ENCODE data around the gene STIM2. TPM values are rescaled to one million over a fixed set of nuclear protein-coding genes. Genes with fewer than 3 reads are reported as not detected.

The STIM2 gene
- total RNA-seq, 2 experiments from 2014 or later = 54.6 to 66.3 TPM

DNA sequence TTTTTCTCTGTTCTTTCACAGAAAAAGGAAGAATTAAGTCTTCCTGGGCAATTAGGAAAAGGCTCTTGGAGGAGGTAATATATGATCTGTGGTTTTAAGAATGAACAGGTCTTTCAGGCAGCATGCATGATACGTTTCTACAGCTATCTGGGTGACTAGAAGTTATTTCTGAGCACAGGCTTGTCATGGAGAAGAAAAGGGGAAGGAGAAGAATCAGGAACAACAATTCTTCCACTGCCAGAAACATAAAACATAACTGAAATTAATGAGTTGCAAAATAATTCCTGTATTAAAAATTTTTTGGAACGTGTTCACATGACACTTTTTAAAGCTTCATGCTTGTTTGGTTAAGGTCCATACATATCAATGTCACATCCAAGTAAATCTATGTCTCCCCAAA lies 17.7 kb upstream of the STIM2 start:
- no peak for DNase-seq
- no peaks in the 10 kb centered on the region for H3K4me1 Mint-ChIP-seq
- H3K4me3 Mint-ChIP-seq = no peak overlapping the region
- CTCF ChIA-PET = no interaction called here
- ATAC-seq = no peak
- H3K36me3 Mint-ChIP-seq = peaks cover 2% of the 10 kb centered on the region
- H3K9me3 Mint-ChIP-seq (ENCODE audit: low read depth) = no peaks in the 10 kb centered on the region
- H3K27ac Mint-ChIP-seq = no peak overlapping the region
- H3K27me3 Mint-ChIP-seq = no peaks in the 10 kb centered on the region

DNA sequence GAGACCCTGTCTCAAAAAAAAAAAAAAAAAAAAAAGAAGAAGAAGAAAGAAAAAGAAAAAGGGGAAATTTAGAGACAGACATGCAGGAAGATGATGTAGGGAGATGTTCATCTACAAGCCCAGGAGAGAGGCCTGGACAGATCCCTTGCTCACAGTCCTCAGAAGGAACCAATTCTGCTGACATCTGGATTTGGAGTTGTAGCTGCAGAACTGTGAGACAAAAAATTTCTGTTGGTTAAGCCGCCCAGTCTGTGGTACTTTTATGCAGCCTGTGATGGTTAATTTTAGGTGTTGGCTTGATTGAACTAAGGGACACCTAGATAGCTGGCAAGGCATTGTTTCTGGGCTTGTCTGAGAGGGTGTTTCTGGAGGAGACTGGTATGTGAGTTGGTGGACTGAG lies 10.1 kb upstream of the STIM2 start:
- Mint-ChIP-seq H3K27ac (no peak overlapping the region), H3K9me3 (ENCODE audit: low read depth) (no peaks in the 10 kb centered on the region), H3K36me3 (peaks cover 2% of the 10 kb centered on the region), H3K4me1 (no peaks in the 10 kb centered on the region), H3K4me3 (no peak overlapping the region), H3K27me3 (no peaks in the 10 kb centered on the region)
- ATAC-seq = no peak
- CTCF ChIA-PET = interaction anchor here (0.7 kb wide), 1 partner anchor 13 kb away, joined by 3 read pairs; no protein-coding TSS in a partner anchor
- no peak for DNase-seq

DNA sequence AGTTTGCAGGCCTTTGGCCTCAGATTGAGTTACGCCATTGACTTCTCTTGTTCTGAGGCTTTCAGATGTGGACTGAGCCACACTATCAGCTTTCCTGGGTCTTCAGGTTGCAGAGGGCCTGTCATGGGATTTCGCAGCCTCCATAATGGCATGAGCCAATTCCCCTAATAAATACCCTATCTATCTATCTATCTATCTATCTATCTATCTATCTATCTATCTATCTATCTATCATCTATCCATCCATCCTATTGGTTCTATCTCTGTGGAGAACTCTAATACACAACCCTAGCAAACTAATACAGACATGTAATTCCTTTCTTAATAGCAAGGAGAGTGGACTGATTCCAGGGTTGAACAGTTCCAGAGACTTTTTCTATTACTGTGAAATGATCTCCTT lies 9.5 kb upstream of the STIM2 start:
- Mint-ChIP-seq H3K9me3 (ENCODE audit: low read depth) (no peaks in the 10 kb centered on the region), H3K4me3 (no peak overlapping the region), H3K4me1 (no peaks in the 10 kb centered on the region), H3K27ac (no peak overlapping the region), H3K36me3 (peaks cover 2% of the 10 kb centered on the region), H3K27me3 (no peaks in the 10 kb centered on the region)
- CTCF ChIA-PET = interaction anchor here (0.7 kb wide), 1 partner anchor 13 kb away, joined by 3 read pairs; no protein-coding TSS in a partner anchor
- ATAC-seq (no peak), DNase-seq (no peak)

GRCh38 chr4:26854701-26855100 lies 5.9 kb upstream of the STIM2 start:
- Mint-ChIP-seq H3K4me3 (no peak overlapping the region), H3K27ac (no peak overlapping the region), H3K27me3 (no peaks in the 10 kb centered on the region), H3K9me3 (ENCODE audit: low read depth) (no peaks in the 10 kb centered on the region), H3K36me3 (no peaks in the 10 kb centered on the region), H3K4me1 (peaks cover 24% of the 10 kb centered on the region)
- DNase-seq = no peak
- CTCF ChIA-PET = no interaction called here
- no peak for ATAC-seq

DNA sequence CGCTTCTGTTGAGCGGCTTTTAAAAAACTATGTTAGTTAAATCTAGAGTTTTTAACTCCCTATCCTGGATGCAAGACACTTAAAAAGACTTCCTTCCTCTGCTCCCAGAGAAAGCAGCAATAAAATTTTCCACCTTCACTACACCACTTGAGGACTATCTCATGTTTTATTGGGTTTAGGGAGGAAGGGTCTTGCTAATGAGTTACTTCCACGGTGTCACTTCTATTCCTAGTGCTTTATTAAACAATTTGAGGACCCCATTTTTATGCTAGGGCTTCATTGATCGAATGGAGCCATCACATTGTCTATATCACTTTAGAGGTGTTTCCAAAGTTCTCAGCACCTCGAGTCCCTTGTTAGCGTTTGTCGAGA lies 3.7 kb upstream of the STIM2 start:
- CTCF ChIA-PET = interaction anchor here (1.0 to 1.6 kb wide), 2 partner anchors 135 to 154 kb away, joined by 3 to 9 read pairs; no protein-coding TSS in a partner anchor
- Mint-ChIP-seq H3K27ac (peak overlapping the region; percentile 80), H3K9me3 (ENCODE audit: low read depth) (no peaks in the 10 kb centered on the region), H3K4me1 (peaks cover 28% of the 10 kb centered on the region), H3K36me3 (no peaks in the 10 kb centered on the region), H3K27me3 (no peaks in the 10 kb centered on the region), H3K4me3 (peak overlapping the region; percentile 87)
- DNase-seq (no peak), ATAC-seq (no peak)

- CTCF ChIA-PET = interaction anchor here (0.8 to 1.6 kb wide), 5 partner anchors 30 to 267 kb away, joined by 3 to 9 read pairs (median 3); no protein-coding TSS in a partner anchor
- H3K9me3 Mint-ChIP-seq (ENCODE audit: low read depth) = no peaks in the 10 kb centered on the region
- ATAC-seq (peak; percentile 65), DNase-seq (peak; percentile 93)
- peak overlapping the region; percentile 87 for H3K4me3 Mint-ChIP-seq
- no peaks in the 10 kb centered on the region for H3K27me3 Mint-ChIP-seq
- peaks cover 29% of the 10 kb centered on the region for H3K4me1 Mint-ChIP-seq
- no peaks in the 10 kb centered on the region for H3K36me3 Mint-ChIP-seq
- H3K27ac Mint-ChIP-seq = peak overlapping the region; percentile 80
These were observed 3.2 kb upstream of the STIM2 start for GRCh38 chr4:26857278-26858034.

- CTCF ChIA-PET = interaction anchor here (0.7 to 1.6 kb wide), 5 partner anchors 28 to 268 kb away, joined by 3 to 9 read pairs (median 3); no protein-coding TSS in a partner anchor
- ATAC-seq = no peak
- no peak for DNase-seq
- H3K27ac Mint-ChIP-seq = peak overlapping the region; percentile 80
- no peaks in the 10 kb centered on the region for H3K36me3 Mint-ChIP-seq
- H3K4me3 Mint-ChIP-seq = peak overlapping the region; percentile 87
- no peaks in the 10 kb centered on the region for H3K9me3 Mint-ChIP-seq (ENCODE audit: low read depth)
- no peaks in the 10 kb centered on the region for H3K27me3 Mint-ChIP-seq
- peaks cover 34% of the 10 kb centered on the region for H3K4me1 Mint-ChIP-seq
These were observed 2.4 kb upstream of the STIM2 start for GRCh38 chr4:26858035-26858918.

- peak overlapping the region; percentile 87 for H3K4me3 Mint-ChIP-seq
- no peaks in the 10 kb centered on the region for H3K36me3 Mint-ChIP-seq
- ATAC-seq (no peak), DNase-seq (no peak)
- no peaks in the 10 kb centered on the region for H3K27me3 Mint-ChIP-seq
- no peaks in the 10 kb centered on the region for H3K9me3 Mint-ChIP-seq (ENCODE audit: low read depth)
- peaks cover 40% of the 10 kb centered on the region for H3K4me1 Mint-ChIP-seq
- CTCF ChIA-PET = no interaction called here
- peak overlapping the region; percentile 95 for H3K27ac Mint-ChIP-seq
These were observed 1.7 kb upstream of the STIM2 start for GRCh38 chr4:26858947-26859401.

- peaks cover 45% of the 10 kb centered on the region for H3K4me1 Mint-ChIP-seq
- no peak for ATAC-seq
These were observed 882 bp upstream of the STIM2 start for GRCh38 chr4:26859762-26860156.

DNA sequence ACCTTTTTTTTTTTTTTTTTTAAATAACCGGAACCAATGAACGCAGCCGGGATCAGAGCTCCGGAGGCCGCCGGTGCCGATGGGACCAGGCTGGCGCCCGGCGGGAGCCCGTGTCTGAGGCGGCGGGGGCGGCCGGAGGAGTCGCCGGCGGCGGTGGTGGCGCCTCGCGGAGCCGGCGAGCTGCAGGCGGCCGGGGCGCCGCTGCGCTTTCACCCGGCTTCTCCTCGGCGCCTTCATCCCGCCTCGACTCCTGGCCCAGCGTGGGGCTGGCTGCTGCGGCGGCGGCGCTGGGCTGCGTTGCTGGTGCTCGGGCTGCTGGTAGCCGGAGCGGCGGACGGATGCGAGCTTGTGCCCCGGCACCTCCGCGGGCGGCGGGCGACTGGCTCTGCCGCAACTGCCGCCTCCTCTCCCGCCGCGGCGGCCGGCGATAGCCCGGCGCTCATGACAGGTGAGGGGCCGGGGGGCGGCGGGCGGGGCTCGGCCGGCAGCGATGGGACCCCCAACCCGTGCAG lies 337 bp downstream of the STIM2 start:
- Mint-ChIP-seq H3K4me3 (peak overlapping the region; percentile 87), H3K27me3 (no peaks in the 10 kb centered on the region), H3K4me1 (peaks cover 51% of the 10 kb centered on the region), H3K27ac (peak overlapping the region; percentile 99), H3K9me3 (ENCODE audit: low read depth) (no peaks in the 10 kb centered on the region), H3K36me3 (peaks cover 4% of the 10 kb centered on the region)
- CTCF ChIA-PET = interaction anchor here (1.5 to 3.5 kb wide), 6 partner anchors 11 to 150 kb away, joined by 3 to 31 read pairs (median 9); no protein-coding TSS in a partner anchor
- ATAC-seq = peak; percentile 16
- peak; percentile 74 for DNase-seq

More at GRCh38 chr4:26859762-26860156, 882 bp upstream of the STIM2 start:
- Mint-ChIP-seq H3K27me3 (no peaks in the 10 kb centered on the region), H3K36me3 (peaks cover under 1% of the 10 kb centered on the region), H3K27ac (peak overlapping the region; percentile 95), H3K4me3 (peak overlapping the region; percentile 87), H3K9me3 (ENCODE audit: low read depth) (no peaks in the 10 kb centered on the region)
- CTCF ChIA-PET = interaction anchor here (2.8 to 3.5 kb wide), 4 partner anchors 13 to 143 kb away, joined by 8 to 31 read pairs (median 16); no protein-coding TSS in a partner anchor
- DNase-seq = no peak

DNA sequence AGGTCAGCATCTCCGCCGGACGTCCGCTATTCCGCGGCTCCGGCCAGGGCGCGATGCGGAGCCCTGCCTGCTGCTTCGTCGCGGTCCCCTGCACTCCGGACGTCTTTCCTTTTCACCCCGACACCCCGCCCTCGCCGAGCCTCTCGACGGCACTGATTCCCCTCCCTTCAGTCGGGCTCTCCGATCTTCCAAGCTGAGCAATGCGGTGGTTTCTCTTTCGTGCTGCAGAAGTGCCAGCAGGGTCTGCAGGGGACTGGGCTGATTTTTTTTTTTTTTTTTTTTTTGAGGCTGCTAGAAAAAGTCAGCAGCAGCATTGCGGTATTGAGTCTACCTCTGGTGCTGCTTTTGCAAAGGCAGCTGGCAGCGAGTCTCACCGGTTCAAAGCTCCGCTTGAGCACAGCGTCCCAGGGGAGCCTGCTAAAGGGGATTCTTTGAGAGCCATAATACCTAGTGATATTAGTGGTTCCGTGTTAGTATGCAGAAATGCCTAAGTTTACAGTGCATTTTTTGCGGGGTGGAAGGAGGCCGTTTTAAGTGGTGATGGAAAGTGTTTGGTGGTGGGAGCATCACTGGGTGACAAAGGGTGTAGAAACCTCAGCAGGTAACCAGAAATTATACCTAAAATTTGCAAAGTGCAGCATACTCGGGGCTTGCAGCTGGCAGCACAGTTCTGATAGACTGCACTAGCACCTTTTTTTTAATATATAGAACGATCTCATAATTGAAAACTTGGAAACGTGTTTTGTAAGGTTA lies 969 bp downstream of the STIM2 start:
- Mint-ChIP-seq H3K4me3 (peak overlapping the region; percentile 87), H3K4me1 (peaks cover 56% of the 10 kb centered on the region), H3K27ac (peak overlapping the region; percentile 99), H3K27me3 (no peaks in the 10 kb centered on the region), H3K9me3 (ENCODE audit: low read depth) (no peaks in the 10 kb centered on the region), H3K36me3 (peaks cover 4% of the 10 kb centered on the region)
- ATAC-seq (peak; percentile 40), DNase-seq (peak; percentile 87)
- CTCF ChIA-PET = interaction anchor here (0.8 to 3.5 kb wide), 8 partner anchors 11 to 278 kb away, joined by 3 to 31 read pairs (median 6); partner anchors contain the start of gene TBC1D19

GRCh38 chr4:26862381-26862915 lies 1.8 kb downstream of the STIM2 start:
- Mint-ChIP-seq H3K4me1 (peaks cover 54% of the 10 kb centered on the region), H3K4me3 (peak overlapping the region; percentile 87), H3K36me3 (peaks cover 6% of the 10 kb centered on the region), H3K27me3 (no peaks in the 10 kb centered on the region), H3K27ac (peak overlapping the region; percentile 54), H3K9me3 (ENCODE audit: low read depth) (no peaks in the 10 kb centered on the region)
- ATAC-seq = no peak
- CTCF ChIA-PET = interaction anchor here (0.8 to 3.5 kb wide), 6 partner anchors 10 to 278 kb away, joined by 3 to 31 read pairs (median 6); partner anchors contain the start of gene TBC1D19
- DNase-seq = no peak
